GM12878 (cell line): ENCODE data around the gene NDE1. TPM values are rescaled to one million over a fixed set of nuclear protein-coding genes. Genes with fewer than 3 reads are reported as not detected.

Experiments used
- EZH2 ChIP-seq: IDR thresholded peaks from 2 replicates; pipeline ENCODE4 v1.6.1; 2012; ENCODE audit warnings: low read depth, mild to moderate bottlenecking, control low read depth, inconsistent platforms, low read length, borderline replicate concordance; ENCODE audit not compliant: control insufficient read depth
- HCFC1 ChIP-seq: fragments of 150-350 bp; IDR thresholded peaks from 2 replicates; pipeline ENCODE4 v1.6.1; 2014; ENCODE audit warnings: low read length
- HDAC6 ChIP-seq: fragments of 200-600 bp; sonication (generic); IDR thresholded peaks from one replicate; pipeline ENCODE4 v1.8.0; 2017; ENCODE audit warnings: antibody characterized with exemption; ENCODE audit not compliant: unreplicated experiment
- IRF4 ChIP-seq: IDR thresholded peaks from 2 replicates; pipeline ENCODE4 v1.6.1; 2011; ENCODE audit warnings: low read depth, low read length
- JUND ChIP-seq: IDR thresholded peaks from 2 replicates; pipeline ENCODE4 v1.6.1; 2012; ENCODE audit warnings: low read depth, mild to moderate bottlenecking, low read length, improper control_type of control experiment, moderate library complexity
- MEF2A ChIP-seq: IDR thresholded peaks from 2 replicates; pipeline ENCODE4 v1.6.1; 2011; ENCODE audit warnings: low read depth, mild to moderate bottlenecking, low read length, moderate library complexity; ENCODE audit not compliant: insufficient read depth
- NFXL1 ChIP-seq: fragments of 450-650 bp; IDR thresholded peaks from 2 replicates; pipeline ENCODE4 v1.6.1; 2017; ENCODE audit warnings: antibody characterized with exemption, mild to moderate bottlenecking, borderline replicate concordance
- PKNOX1 ChIP-seq: fragments of 450-650 bp; IDR thresholded peaks from 2 replicates; pipeline ENCODE4 v1.6.1; 2016; ENCODE audit warnings: mild to moderate bottlenecking
- RAD51 ChIP-seq: fragments of 450-650 bp; IDR thresholded peaks from 2 replicates; pipeline ENCODE4 v1.6.1; 2016; ENCODE audit warnings: moderate library complexity, mild to moderate bottlenecking, inconsistent platforms
- RBBP5 ChIP-seq: fragments of 200-600 bp; sonication (generic); conservative IDR thresholded peaks from 2 replicates; pipeline ENCODE4 v1.6.1; 2016
- SIN3A ChIP-seq: IDR thresholded peaks from 2 replicates; pipeline ENCODE4 v1.6.1; 2012; ENCODE audit warnings: low read depth, low read length, improper control_type of control experiment
- TARDBP ChIP-seq: IDR thresholded peaks from 2 replicates; pipeline ENCODE4 v1.6.1; 2016; ENCODE audit warnings: borderline replicate concordance
- TCF7 ChIP-seq: IDR thresholded peaks from 2 replicates; pipeline ENCODE4 v1.6.1; 2014; ENCODE audit warnings: antibody characterized with exemption, borderline replicate concordance
- YY1 ChIP-seq: IDR thresholded peaks from 2 replicates; pipeline ENCODE4 v1.6.1; 2011; ENCODE audit warnings: low read depth, mild to moderate bottlenecking, low read length
- ZBTB4 ChIP-seq: fragments of 450-650 bp; formaldehyde crosslinking; IDR thresholded peaks from 2 replicates; pipeline ENCODE4 v1.4.0; 2022; ENCODE audit warnings: mild to moderate bottlenecking, moderate library complexity
- ZNF384 ChIP-seq: IDR thresholded peaks from 2 replicates; pipeline ENCODE4 v1.6.1; 2012; ENCODE audit warnings: low read depth, mild to moderate bottlenecking, low read length, improper control_type of control experiment, borderline replicate concordance
- polyA plus RNA-seq, 11 experiments: library from polyadenylated mRNA; depleted of rRNA in 4 of 11; unstranded in 6 of 11; stranded (reverse) in 5 of 11; fragments of >200 nt; fragmentation: Nextera tagmentation in 4 of 11; fragmentation: Illumina TruSeq in 1 of 11; extraction: Ambion mirVana in 4 of 11; extraction: Trizol in 1 of 11; gene quantifications; 1 replicate in 1 of 11; 2 replicates in 10 of 11; pipeline versions ENCODE4 v1.2.1 to v1.2.3, GENCODE V29; 2011 to 2016; ENCODE audit warnings: inconsistent platforms in 2 of 11, missing spikeins in 2 of 11, low read depth in 1 of 11
- total RNA-seq, 4 experiments: library from RNA; depleted of rRNA in 3 of 4; stranded (reverse); fragments of >200 nt in 3 of 4; fragmentation: Illumina TruSeq in 1 of 4; extraction: Trizol in 1 of 4; gene quantifications; 2 replicates each; pipeline versions ENCODE4 v1.2.1 to v1.2.3, GENCODE V29; 2013 to 2021
- TF ChIP-seq, protein P1 (sequence below): fragments of 450-650 bp; conservative IDR thresholded peaks from 2 replicates; pipeline ENCODE4 v1.6.1; 2017; ENCODE audit warnings: mild to moderate bottlenecking, moderate library complexity
- TF ChIP-seq, protein P2 (sequence below): IDR thresholded peaks from 2 replicates; pipeline ENCODE4 v1.6.1; 2011; ENCODE audit warnings: borderline replicate concordance, low read depth, mild to moderate bottlenecking, moderate library complexity, mixed read lengths, low read length; ENCODE audit not compliant: insufficient read depth; ENCODE audit errors: extremely low read length
- TF ChIP-seq, protein P3 (sequence below): IDR thresholded peaks from 2 replicates; pipeline ENCODE4 v1.6.1; 2011; ENCODE audit warnings: low read depth, mild to moderate bottlenecking, low read length, moderate library complexity, borderline replicate concordance; ENCODE audit errors: extremely low read depth

NDE1 gene
- total and polyA plus RNA-seq, 10 of the 15 experiments (the other 5 are each of a cell fraction or from before 2014, with no cell fraction given): 5.7 to 148 (median 87.8) TPM

- peak; percentile 54; the same call in 1 of the 2 replicates for TF ChIP-seq YY1
- no peak for TF ChIP-seq MEF2A
- peak; percentile 22; the same call in 1 of the 2 replicates for TF ChIP-seq IRF4
- no peak for TF ChIP-seq ZBTB4 (CRISPR knock-in tag)
- TF ChIP-seq, protein P1, sequence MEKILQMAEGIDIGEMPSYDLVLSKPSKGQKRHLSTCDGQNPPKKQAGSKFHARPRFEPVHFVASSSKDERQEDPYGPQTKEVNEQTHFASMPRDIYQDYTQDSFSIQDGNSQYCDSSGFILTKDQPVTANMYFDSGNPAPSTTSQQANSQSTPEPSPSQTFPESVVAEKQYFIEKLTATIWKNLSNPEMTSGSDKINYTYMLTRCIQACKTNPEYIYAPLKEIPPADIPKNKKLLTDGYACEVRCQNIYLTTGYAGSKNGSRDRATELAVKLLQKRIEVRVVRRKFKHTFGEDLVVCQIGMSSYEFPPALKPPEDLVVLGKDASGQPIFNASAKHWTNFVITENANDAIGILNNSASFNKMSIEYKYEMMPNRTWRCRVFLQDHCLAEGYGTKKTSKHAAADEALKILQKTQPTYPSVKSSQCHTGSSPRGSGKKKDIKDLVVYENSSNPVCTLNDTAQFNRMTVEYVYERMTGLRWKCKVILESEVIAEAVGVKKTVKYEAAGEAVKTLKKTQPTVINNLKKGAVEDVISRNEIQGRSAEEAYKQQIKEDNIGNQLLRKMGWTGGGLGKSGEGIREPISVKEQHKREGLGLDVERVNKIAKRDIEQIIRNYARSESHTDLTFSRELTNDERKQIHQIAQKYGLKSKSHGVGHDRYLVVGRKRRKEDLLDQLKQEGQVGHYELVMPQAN: peak; percentile 84
- no peak for TF ChIP-seq TCF7
- TF ChIP-seq, protein P2, sequence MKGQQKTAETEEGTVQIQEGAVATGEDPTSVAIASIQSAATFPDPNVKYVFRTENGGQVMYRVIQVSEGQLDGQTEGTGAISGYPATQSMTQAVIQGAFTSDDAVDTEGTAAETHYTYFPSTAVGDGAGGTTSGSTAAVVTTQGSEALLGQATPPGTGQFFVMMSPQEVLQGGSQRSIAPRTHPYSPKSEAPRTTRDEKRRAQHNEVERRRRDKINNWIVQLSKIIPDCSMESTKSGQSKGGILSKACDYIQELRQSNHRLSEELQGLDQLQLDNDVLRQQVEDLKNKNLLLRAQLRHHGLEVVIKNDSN: no peak
- TF ChIP-seq JUND: peak; percentile 89; the same call in 1 of the 2 replicates
- TF ChIP-seq PKNOX1: no peak
- TF ChIP-seq RAD51: no peak
- TF ChIP-seq RBBP5: no peak
- TF ChIP-seq ZNF384: no peak
- TF ChIP-seq HCFC1: no peak
- no peak for TF ChIP-seq EZH2
- TF ChIP-seq TARDBP: peak; percentile 54; the same call in 1 of the 2 replicates
- no peak for TF ChIP-seq NFXL1
- no peak for TF ChIP-seq HDAC6
- TF ChIP-seq, protein P3, sequence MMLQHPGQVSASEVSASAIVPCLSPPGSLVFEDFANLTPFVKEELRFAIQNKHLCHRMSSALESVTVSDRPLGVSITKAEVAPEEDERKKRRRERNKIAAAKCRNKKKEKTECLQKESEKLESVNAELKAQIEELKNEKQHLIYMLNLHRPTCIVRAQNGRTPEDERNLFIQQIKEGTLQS: no peak
- peak; percentile 51 for TF ChIP-seq SIN3A
Measured at GRCh38 chr16:15642557-15643047, 7.4 kb upstream of the NDE1 start (continued).
